ENCODE results near the gene MYD88. TPM values are rescaled to one million over a fixed set of nuclear protein-coding genes. Genes with fewer than 3 reads are reported as not detected.

The MYD88 gene
- polyA plus RNA-seq, 1 experiment, result 32.4 TPM

GRCh38 chr3:38111696-38112377 is 26.6 kb upstream of the MYD88 start:
- TF ChIP-seq, protein P1, sequence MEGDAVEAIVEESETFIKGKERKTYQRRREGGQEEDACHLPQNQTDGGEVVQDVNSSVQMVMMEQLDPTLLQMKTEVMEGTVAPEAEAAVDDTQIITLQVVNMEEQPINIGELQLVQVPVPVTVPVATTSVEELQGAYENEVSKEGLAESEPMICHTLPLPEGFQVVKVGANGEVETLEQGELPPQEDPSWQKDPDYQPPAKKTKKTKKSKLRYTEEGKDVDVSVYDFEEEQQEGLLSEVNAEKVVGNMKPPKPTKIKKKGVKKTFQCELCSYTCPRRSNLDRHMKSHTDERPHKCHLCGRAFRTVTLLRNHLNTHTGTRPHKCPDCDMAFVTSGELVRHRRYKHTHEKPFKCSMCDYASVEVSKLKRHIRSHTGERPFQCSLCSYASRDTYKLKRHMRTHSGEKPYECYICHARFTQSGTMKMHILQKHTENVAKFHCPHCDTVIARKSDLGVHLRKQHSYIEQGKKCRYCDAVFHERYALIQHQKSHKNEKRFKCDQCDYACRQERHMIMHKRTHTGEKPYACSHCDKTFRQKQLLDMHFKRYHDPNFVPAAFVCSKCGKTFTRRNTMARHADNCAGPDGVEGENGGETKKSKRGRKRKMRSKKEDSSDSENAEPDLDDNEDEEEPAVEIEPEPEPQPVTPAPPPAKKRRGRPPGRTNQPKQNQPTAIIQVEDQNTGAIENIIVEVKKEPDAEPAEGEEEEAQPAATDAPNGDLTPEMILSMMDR (IDR thresholded peaks at IDR 0.05; ENCODE audit: low read depth, low read length), result no peak
- H3K27me3 ChIP-seq (ENCODE audit: control insufficient read depth, insufficient read depth, low read length), result peaks cover 6% of the 10 kb centered on the region
- no peaks in the 10 kb centered on the region for H3K9me3 ChIP-seq (ENCODE audit: control insufficient read depth, insufficient read depth, low read length)
- DNase-seq (ENCODE audit: low read depth, low spot score), result no peak
- CTCF ChIA-PET, result no interaction called here
- POLR2A ChIA-PET, result no interaction called here
- H3K27ac ChIP-seq (ENCODE audit: low read depth, low read length), result no peak overlapping the region
- no peak overlapping the region for H3K4me3 ChIP-seq (ENCODE audit: low read depth, low read length)

- TF ChIP-seq, protein P1 (IDR thresholded peaks at IDR 0.05; ENCODE audit: low read depth, low read length), result no peak
- POLR2A ChIA-PET, result no interaction called here
- CTCF ChIA-PET, result no interaction called here
- Histone ChIP-seq H3K27ac (ENCODE audit: low read depth, low read length) (no peak overlapping the region), H3K27me3 (ENCODE audit: control insufficient read depth, insufficient read depth, low read length) (peaks cover 6% of the 10 kb centered on the region), H3K9me3 (ENCODE audit: control insufficient read depth, insufficient read depth, low read length) (no peaks in the 10 kb centered on the region), H3K4me3 (ENCODE audit: low read depth, low read length) (no peak overlapping the region)
- DNase-seq (ENCODE audit: low read depth, low spot score), result no peak
These were observed 26.1 kb upstream of the MYD88 start for GRCh38 chr3:38112378-38112761.

DNA sequence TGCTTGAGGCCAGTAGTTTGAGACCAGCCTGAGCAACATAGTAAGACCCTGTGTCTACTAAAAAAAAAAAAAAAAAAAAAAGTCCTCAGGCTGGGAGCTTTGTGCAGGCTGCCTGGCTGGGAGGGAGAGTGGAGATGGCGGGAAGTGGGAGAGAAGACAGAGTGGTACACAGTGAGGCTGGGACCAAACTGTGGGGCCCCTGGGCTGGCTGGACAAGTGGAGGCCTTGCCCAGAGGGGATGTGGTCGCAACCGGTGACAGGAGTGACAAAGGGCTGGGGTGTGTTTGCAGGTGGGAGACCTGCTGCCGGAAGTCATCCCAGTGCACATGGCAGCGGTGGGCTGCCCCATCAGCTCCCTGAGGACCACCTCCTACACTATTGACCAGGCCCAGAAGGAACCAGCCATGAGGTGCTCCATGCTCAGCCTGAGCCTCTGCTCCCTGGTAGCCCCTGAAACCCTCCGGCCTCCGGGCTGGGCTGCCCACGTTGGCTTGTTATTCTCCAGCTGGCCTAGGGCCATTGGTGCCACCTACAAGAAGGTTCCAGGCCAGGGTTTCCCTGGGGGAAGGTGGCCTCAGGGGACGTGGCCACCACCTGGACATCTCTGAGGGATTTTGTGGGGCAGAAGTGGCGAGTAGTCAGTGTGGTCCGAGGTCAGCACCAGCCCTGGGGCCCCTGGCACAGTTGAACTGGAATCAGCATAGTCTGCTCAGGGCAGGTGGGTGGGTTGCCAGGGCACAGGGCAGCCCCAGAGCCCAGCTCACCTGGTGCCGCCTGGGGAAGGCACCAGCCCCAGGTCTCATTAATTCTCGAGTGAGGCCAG is 24.2 kb upstream of the MYD88 start:
- Histone ChIP-seq H3K4me3 (ENCODE audit: low read depth, low read length) (no peak overlapping the region), H3K9me3 (ENCODE audit: control insufficient read depth, insufficient read depth, low read length) (no peaks in the 10 kb centered on the region), H3K27ac (ENCODE audit: low read depth, low read length) (no peak overlapping the region), H3K27me3 (ENCODE audit: control insufficient read depth, insufficient read depth, low read length) (peaks cover 6% of the 10 kb centered on the region)
- TF ChIP-seq, protein P1 (IDR thresholded peaks at IDR 0.05; ENCODE audit: low read depth, low read length), result no peak
- ChIA-PET POLR2A (interaction anchor here (0.6 kb wide), 1 partner anchor 281 kb away, joined by 3 read pairs; no protein-coding TSS in a partner anchor), CTCF (interaction anchor here (0.6 kb wide), 1 partner anchor 366 kb away, joined by 5 read pairs; no protein-coding TSS in a partner anchor)
- DNase-seq (ENCODE audit: low read depth, low spot score), result no peak

GRCh38 chr3:38114875-38115644 is 23.4 kb upstream of the MYD88 start:
- Histone ChIP-seq H3K9me3 (ENCODE audit: control insufficient read depth, insufficient read depth, low read length) (no peaks in the 10 kb centered on the region), H3K27me3 (ENCODE audit: control insufficient read depth, insufficient read depth, low read length) (peaks cover 6% of the 10 kb centered on the region), H3K4me3 (ENCODE audit: low read depth, low read length) (no peak overlapping the region), H3K27ac (ENCODE audit: low read depth, low read length) (no peak overlapping the region)
- ChIA-PET POLR2A (no interaction called here), CTCF (no interaction called here)
- no peak for DNase-seq (ENCODE audit: low read depth, low spot score)
- TF ChIP-seq, protein P1 (IDR thresholded peaks at IDR 0.05; ENCODE audit: low read depth, low read length), result no peak

Data from AG04450 (cell line).